Measurements from ENCODE around the gene PBX2.
"Not testable (repeated sequence)": the region's sequence is repeated elsewhere in the genome, so short reads cannot be mapped to it uniquely, and the experiment has no call there.

PBX2 gene

GRCh38 chr6:32190054-32190851 lies at the start of gene PBX2:
Gene PBX2 (minus strand): TSS chr6:32190202. CDS start chr6:32189915, 287 bp downstream.
- DNase-seq = peak; percentile 74

GRCh38 chr6:32239462-32239861 lies 49.5 kb upstream of the PBX2 start:
- DNase-seq = no peak

- no peak for DNase-seq
Measured at GRCh38 chr6:32234934-32235333, 44.9 kb upstream of the PBX2 start.

DNA sequence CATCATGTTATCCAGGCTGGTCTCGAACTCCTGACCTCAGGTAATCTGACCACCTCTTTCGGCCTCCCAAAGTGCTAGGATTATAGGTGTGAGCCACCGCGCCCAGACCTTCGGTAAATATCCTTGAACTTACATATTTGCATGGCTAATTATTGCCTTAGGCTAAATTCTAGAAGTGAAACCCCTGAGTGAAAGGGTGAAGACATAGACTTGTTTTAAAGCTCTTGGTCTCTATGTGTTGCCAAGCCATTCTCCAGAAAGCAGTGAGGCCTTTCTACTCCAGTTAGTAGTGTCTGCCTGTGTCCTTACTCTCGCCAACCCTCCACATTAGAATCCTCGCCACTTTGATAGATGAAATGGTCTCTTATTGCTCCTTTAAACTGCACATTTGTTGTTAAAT lies 36.4 kb upstream of the PBX2 start:
- no peak for DNase-seq

DNA sequence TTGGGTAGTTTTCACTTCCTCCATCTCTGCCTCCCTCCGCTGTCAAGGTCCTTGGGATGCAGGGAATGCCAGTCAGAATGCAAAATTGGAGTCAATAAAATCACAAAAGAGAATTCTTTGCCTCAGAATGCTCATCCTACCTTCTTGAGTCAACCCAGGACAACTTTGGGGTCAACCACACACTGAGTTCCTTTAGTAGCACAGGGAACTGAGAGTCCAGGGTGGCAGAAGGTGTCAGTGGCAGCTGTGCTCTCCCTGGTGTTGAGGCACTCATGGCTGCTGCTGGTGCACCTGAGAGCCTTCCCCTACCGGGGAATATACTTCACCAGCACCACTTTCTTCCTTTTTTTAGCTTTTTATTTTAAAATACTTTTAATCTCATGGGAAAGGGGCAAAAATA lies 34.7 kb upstream of the PBX2 start:
- no peak for DNase-seq

- DNase-seq = no peak
Measured at GRCh38 chr6:32223258-32224235, 33.5 kb upstream of the PBX2 start, which contains the start of gene NOTCH4. Gene NOTCH4 (minus strand): TSS chr6:32224067. CDS start chr6:32223928, 139 bp downstream.

DNA sequence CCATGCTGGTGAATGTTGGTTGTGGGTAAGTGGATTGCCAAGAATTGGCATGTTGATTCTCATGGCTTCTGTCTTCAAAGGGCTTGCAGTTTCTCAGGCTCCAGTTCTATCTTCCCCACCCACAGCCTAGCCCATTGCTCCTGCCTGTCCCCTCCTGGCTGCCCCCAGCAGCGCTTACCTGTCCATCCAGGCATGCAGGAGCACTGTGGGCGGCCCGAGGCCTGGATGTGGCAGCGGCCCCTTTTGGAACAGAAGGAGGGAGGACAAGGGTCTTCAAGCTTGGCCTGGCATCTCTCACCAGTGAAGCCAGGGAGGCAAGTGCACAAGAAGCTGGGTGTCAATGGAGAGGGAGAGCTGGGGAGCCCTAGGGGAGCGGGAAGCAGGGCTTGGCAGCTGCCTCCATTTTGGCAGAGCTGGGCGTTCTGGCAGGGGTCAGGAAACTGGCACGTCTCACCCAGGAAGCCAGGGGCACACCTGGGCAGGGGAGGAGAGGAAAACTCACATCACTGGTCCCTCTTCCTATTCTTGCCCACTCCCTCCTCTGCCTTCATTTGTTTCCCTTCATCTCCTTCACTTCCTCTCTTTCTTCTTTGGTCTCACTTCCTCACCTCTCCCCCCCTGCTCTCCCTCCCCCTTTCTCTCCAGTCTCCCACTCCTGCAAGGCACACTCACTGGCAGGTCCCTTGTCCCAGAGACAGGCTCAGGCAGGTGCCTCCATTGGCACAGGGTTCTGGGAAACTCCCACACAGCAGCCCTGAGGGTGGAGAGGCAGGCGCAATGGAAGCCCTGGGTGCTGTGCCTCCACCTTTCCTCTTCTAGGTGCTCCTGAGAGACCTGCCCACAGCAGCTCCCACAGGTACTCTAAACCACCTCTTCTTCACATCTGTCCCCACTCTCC lies 32.6 kb upstream of the PBX2 start:
- DNase-seq = no peak

DNA sequence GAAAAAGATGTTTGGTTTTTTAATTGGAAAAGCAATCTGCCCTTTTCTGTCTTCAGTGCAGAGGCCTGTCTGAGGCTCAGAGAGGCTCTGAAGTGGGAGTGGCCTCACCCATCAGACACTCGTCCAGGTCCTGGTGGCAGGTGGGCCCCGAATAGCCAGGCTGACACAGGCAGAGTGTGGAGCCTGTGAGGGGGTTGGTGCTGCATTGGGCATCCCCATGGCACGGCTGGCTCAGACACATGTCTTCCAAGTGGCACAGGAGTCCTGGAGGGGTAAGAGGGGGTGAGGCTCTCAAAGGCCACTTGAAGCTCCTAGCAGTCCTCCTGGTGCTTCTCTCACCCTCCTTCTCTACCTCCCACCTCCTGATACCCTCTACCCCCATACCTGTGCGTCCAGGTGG lies 30.0 kb upstream of the PBX2 start:
- no peak for DNase-seq

DNA sequence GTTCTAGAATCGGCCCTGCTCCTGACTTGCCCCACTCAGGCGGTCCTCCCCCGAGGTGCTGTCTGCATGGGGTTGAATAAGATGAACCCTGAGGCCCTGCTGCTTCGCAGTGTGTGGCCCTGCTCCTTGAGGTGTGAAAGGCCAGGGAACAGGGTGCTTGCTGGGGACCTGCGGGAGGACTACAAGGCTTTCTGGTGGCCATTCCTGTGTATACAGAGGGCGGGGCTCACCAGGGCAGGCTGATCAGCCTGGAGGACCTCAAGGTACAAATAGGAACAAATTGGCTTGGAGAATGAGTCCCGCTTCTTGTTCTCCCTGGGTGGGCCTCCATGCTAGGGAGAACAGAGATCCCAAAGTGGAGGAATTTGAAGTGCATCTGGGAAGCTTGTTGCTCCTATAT lies 28.2 kb upstream of the PBX2 start:
- no peak for DNase-seq

- DNase-seq = no peak
Measured at GRCh38 chr6:32216998-32217397, 27.0 kb upstream of the PBX2 start.

DNA sequence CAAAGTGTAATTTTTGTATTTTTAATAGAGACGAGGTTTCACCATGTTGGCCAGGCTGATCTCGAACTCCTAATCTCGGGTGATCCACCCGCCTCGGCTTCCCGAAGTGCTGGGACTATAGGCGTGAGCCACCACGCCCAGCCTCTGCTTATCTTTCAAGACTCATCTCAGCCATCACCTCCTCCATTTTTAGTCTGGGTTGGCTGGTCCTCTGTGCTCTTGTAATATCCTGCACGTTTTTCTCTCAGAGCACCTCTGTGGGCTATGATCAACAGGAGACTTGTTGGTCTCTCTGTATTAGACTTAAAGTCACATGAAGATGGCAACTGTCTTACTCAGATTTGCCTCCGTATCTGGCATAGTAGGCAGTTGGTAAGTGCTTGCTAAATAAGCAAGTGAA lies 26.3 kb upstream of the PBX2 start:
- DNase-seq = no peak

GRCh38 chr6:32215617-32216016 lies 25.6 kb upstream of the PBX2 start:
- DNase-seq = no peak

DNA sequence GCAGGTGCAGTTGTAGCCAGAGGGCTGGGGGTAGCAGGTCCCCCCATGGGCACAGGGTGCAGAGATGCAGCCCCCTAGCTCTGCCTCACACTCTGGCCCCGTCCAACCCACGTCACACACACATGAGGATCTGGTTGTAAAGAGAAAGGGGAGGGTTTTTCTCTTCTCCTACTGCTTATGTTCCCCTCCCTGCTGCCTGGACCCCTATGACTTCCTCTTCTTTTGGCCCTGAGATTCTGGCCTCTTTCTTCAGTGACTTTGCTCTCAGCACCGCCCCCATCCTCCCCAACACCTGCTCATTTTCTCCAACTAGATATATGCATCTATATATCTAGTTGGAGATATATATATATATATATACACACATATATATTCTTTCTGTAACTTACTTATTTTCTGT lies 24.1 kb upstream of the PBX2 start:
- DNase-seq = no peak

DNA sequence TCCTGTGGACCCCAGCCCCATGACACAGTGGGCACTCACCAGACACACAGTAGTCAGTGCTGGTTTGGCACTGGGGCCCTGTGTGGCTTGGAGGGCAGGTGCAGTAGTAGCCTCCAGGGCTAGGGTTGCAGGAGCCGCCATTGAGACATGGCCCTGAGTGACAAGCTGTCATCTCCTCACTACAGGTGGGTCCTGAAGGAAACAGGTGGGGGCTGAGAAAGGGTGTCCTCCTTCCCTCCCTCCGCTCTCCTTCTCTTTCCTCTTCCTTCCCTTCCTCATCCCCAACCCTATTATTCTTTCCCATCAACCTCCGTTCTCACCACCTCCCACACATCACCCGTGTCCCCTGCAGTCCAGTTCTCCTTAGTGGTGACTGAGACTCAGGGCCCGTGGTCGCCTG lies 23.6 kb upstream of the PBX2 start:
- DNase-seq = no peak

DNA sequence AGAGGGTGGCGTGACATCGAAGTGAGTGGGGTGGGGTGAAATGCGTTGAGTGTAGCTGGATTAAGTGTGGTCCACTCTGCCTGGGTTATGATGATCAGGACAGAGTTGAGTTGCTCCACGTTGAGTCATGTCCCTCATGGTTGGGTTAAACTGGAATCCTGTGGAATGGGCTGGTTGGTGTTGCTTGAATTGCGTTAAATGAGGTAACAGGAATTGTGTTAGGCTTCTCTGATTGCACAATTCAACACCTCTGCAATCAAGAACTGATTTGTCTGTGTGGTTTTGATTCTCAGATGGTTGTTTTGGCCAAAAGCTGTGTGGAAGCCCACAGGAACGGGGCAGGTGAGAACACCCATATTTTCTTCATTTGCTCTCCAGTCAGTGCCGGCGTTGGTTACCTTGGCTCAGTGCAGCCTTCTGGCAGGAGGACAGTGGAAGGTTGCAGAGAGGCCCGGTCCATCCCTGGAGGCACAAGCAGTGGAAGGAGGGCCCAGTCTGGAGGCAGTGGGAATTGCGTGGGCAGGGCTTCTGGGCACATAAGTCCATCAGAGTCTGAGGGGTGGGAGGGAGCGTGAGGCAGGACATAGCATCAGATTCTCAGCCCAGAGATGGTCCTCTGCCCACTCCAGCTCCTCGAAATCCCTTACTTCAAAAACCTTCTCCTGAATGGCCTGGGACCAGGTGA lies 22.2 kb upstream of the PBX2 start:
- no peak for DNase-seq

DNA sequence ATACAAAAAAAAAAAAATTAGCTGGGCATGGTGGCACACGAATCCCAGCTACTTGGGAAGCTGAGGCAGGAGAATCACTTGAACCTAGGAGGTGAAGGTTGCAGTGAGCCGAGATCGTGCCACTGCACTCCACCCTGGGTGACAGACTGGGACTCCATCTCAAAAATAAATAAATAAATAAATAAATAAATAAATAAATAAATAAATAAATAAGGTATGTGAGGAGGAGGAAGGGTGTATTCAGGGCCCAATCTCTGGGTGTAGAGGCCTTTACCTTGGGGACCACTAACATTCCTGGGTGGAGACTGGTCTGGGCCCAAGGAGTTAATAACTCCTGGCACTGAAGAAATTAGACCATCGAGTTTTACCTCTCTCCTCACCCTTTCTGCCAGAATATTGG lies 21.4 kb upstream of the PBX2 start:
- not testable (repeated sequence) for DNase-seq

DNA sequence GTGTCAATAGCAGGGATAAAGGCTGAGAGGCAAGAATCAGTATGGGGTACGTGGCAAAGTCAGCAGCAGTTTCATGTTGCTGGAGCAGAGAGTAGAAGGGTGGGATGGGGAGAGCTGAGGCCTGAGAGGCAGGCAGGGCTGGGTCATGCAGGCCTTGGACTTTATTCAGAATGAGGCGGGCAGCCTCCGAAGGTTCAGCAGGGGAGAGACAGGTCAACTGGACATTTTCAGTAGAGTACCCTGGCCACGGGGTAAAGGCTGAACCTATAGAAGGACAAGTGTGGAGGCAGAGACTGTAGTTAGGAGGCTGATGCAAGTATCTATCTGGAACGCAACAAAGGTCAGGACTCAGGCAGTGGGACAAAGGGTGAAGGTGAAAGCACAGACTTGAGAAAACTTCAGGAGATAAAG lies 20.2 kb upstream of the PBX2 start:
- DNase-seq = no peak

- no peak for DNase-seq
Measured at GRCh38 chr6:32208996-32209395, 19.0 kb upstream of the PBX2 start.

DNA sequence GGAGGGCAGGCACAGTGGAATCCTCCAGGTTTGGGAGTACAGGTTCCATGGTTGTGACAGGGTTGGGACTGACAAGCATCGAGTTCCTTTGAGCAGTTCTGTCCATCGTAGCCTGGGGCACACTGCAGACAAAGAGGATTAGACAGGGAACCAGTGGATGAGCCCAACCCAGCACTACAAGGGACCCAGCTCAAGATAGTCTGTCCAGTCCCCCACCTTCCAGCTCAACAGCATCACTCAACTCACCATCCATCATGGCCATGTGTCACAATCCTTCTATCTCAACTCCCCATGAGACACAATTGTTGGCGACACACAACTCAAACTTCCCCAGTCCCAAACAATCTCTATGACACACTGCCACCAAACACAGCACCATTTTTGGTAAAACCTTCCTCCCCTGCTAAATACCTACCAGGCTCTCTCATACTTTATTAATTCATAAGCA lies 14.3 kb upstream of the PBX2 start:
- no peak for DNase-seq

GRCh38 chr6:32203426-32204267 lies 13.6 kb upstream of the PBX2 start:
- no peak for DNase-seq

- DNase-seq = no peak
Measured at GRCh38 chr6:32202186-32202585, 12.2 kb upstream of the PBX2 start.

Data from activated CD8-positive, alpha-beta memory T cell treated with anti-CD3 and anti-CD28 coated beads, Interleukin-2, amount 50 U/mL, for 48 hours (primary cell).